DOHH2 (cell line): ENCODE data around the gene BORA.

Source experiments
- H3F3A ChIP-seq: fragments of 200-600 bp; sonication (generic), shearing (Covaris generic); 2 replicates; pipeline ENCODE4 v1.6.0; 2016; ENCODE audit warnings: antibody characterized with exemption, mild to moderate bottlenecking; ENCODE audit not compliant: control insufficient read depth, insufficient read depth
- H3K27ac ChIP-seq: fragments of 200-600 bp; sonication (generic); 2 replicates; pipeline ENCODE4 v1.5.1; 2014; ENCODE audit warnings: low read depth, mild to moderate bottlenecking, low read length, moderate library complexity
- H3K27me3 ChIP-seq: fragments of 200-600 bp; sonication (generic); 2 replicates; pipeline ENCODE4 v1.6.1; 2014; ENCODE audit warnings: mild to moderate bottlenecking, low read length, mixed read lengths; ENCODE audit not compliant: control insufficient read depth
- H3K36me3 ChIP-seq: fragments of 200-600 bp; sonication (generic); 2 replicates; pipeline ENCODE4 v1.6.1; 2014; ENCODE audit warnings: mild to moderate bottlenecking, low read length, moderate library complexity, mixed read lengths; ENCODE audit not compliant: control insufficient read depth
- H3K4me1 ChIP-seq: fragments of 200-600 bp; sonication (generic); 2 replicates; pipeline ENCODE4 v1.6.1; 2014; ENCODE audit warnings: mild to moderate bottlenecking, low read length, mixed read lengths; ENCODE audit not compliant: control insufficient read depth
- H3K4me2 ChIP-seq: fragments of 200-600 bp; sonication (generic); 2 replicates; pipeline ENCODE4 v1.6.0; 2014; ENCODE audit warnings: mild to moderate bottlenecking, low read length, moderate library complexity
- H3K4me3 ChIP-seq: fragments of 200-600 bp; sonication (generic); 2 replicates; pipeline ENCODE4 v1.5.1; 2014; ENCODE audit warnings: mild to moderate bottlenecking, low read length, mixed read lengths
- H3K79me2 ChIP-seq: fragments of 200-600 bp; sonication (generic); 2 replicates; pipeline ENCODE4 v1.6.1; 2014; ENCODE audit warnings: mild to moderate bottlenecking, low read length, mixed read lengths; ENCODE audit not compliant: control insufficient read depth
- H3K9me2 ChIP-seq: fragments of 200-600 bp; sonication (generic); replicated peaks from 2 replicates; pipeline ENCODE4 v1.6.1; 2014; ENCODE audit warnings: mild to moderate bottlenecking, low read length, mixed read lengths; ENCODE audit not compliant: control insufficient read depth
- H3K9me3 ChIP-seq: fragments of 200-600 bp; sonication (generic); 2 replicates; pipeline ENCODE4 v1.6.1; 2014; ENCODE audit warnings: antibody characterized with exemption, low read length, mixed read lengths; ENCODE audit not compliant: control insufficient read depth, insufficient read depth
- H4K20me1 ChIP-seq: fragments of 200-600 bp; sonication (generic); 2 replicates; pipeline ENCODE4 v1.6.0; 2014; ENCODE audit warnings: low read depth, mild to moderate bottlenecking, antibody characterized with exemption, low read length, moderate library complexity; ENCODE audit not compliant: control insufficient read depth, insufficient read depth
- CTCF ChIP-seq: fragments of 200-600 bp; sonication (generic); IDR thresholded peaks from one replicate; pipeline ENCODE4 v1.5.1; 2014; ENCODE audit warnings: antibody characterized with exemption, mild to moderate bottlenecking, low read depth, low read length; ENCODE audit not compliant: poor library complexity, severe bottlenecking
- EZH2phosphoT487 ChIP-seq: fragments of 200-600 bp; sonication (generic); IDR thresholded peaks from 2 replicates; pipeline ENCODE4 v1.6.1; 2017; ENCODE audit warnings: borderline replicate concordance, mild to moderate bottlenecking, antibody characterized with exemption, low read length, moderate library complexity, mixed read lengths

BORA gene

GRCh38 chr13:72728290-72728605 lies 525 bp downstream of the BORA start:
- peaks cover 77% of the 10 kb centered on the region for H3K36me3 ChIP-seq
- H3K79me2 ChIP-seq, result peaks cover 84% of the 10 kb centered on the region
- no peaks in the 10 kb centered on the region for H3K27me3 ChIP-seq
- H3K4me3 ChIP-seq, result peak overlapping the region; percentile 99
- no peaks in the 10 kb centered on the region for H3K9me2 ChIP-seq
- TF ChIP-seq EZH2phosphoT487, result no peak
- TF ChIP-seq CTCF, result no peak
- no peaks in the 10 kb centered on the region for H3K9me3 ChIP-seq
- H3K4me2 ChIP-seq, result peak overlapping the region; percentile 75
- peaks cover 44% of the 10 kb centered on the region for H3K4me1 ChIP-seq
- H4K20me1 ChIP-seq, result no peaks in the 10 kb centered on the region
- H3K27ac ChIP-seq, result peak overlapping the region; percentile 58
- H3F3A ChIP-seq, result no peaks in the 10 kb centered on the region

GRCh38 chr13:72737033-72737432 lies 9.3 kb downstream of the BORA start:
- peaks cover 49% of the 10 kb centered on the region for H3K79me2 ChIP-seq

GRCh38 chr13:72740015-72740414 lies 12.3 kb downstream of the BORA start:
- no peaks in the 10 kb centered on the region for H4K20me1 ChIP-seq
- no peak overlapping the region for H3K27ac ChIP-seq
- no peak overlapping the region for H3K4me3 ChIP-seq
- peaks cover 86% of the 10 kb centered on the region for H3K36me3 ChIP-seq
- no peak overlapping the region for H3K4me2 ChIP-seq
- H3K9me2 ChIP-seq, result no peaks in the 10 kb centered on the region
- no peaks in the 10 kb centered on the region for H3K27me3 ChIP-seq
- no peaks in the 10 kb centered on the region for H3K4me1 ChIP-seq
- H3K79me2 ChIP-seq, result peaks cover 46% of the 10 kb centered on the region
- peaks cover 7% of the 10 kb centered on the region; the same call in 1 of the 2 replicates for H3F3A ChIP-seq
- H3K9me3 ChIP-seq, result no peaks in the 10 kb centered on the region
- TF ChIP-seq CTCF, result no peak

More at GRCh38 chr13:72737033-72737432, 9.3 kb downstream of the BORA start:
- no peaks in the 10 kb centered on the region for H4K20me1 ChIP-seq
- no peaks in the 10 kb centered on the region for H3K27me3 ChIP-seq
- peaks cover 84% of the 10 kb centered on the region for H3K36me3 ChIP-seq
- no peak overlapping the region for H3K4me2 ChIP-seq
- TF ChIP-seq EZH2phosphoT487, result no peak
- no peak for TF ChIP-seq CTCF
- no peaks in the 10 kb centered on the region for H3K9me3 ChIP-seq
- H3F3A ChIP-seq, result peaks cover 3% of the 10 kb centered on the region; the same call in 1 of the 2 replicates
- no peak overlapping the region for H3K4me3 ChIP-seq
- no peak overlapping the region for H3K27ac ChIP-seq
- no peaks in the 10 kb centered on the region for H3K4me1 ChIP-seq
- H3K9me2 ChIP-seq, result no peaks in the 10 kb centered on the region

- H3K27ac ChIP-seq, result no peak overlapping the region
- H3F3A ChIP-seq, result peaks cover 6% of the 10 kb centered on the region; the same call in 1 of the 2 replicates
- no peak overlapping the region for H3K4me2 ChIP-seq
- no peaks in the 10 kb centered on the region for H3K9me3 ChIP-seq
- H3K36me3 ChIP-seq, result peaks cover 94% of the 10 kb centered on the region
- TF ChIP-seq EZH2phosphoT487 (no peak), CTCF (no peak)
- no peaks in the 10 kb centered on the region for H3K27me3 ChIP-seq
- no peaks in the 10 kb centered on the region for H3K4me1 ChIP-seq
- peaks cover 58% of the 10 kb centered on the region for H3K79me2 ChIP-seq
- H4K20me1 ChIP-seq, result no peaks in the 10 kb centered on the region; the same call in 1 of the 2 replicates
- H3K9me2 ChIP-seq, result no peaks in the 10 kb centered on the region
- H3K4me3 ChIP-seq, result no peak overlapping the region
Observed at GRCh38 chr13:72745260-72745659, 17.5 kb downstream of the BORA start.
